GM12864 (cell line): ENCODE results near the gene FCHO2.

ENCODE experiments used
- DNase-seq: peaks from one replicate; pipeline ENCODE4 v3.0.0-alpha.2; 2011; ENCODE audit warnings: low read depth
- H3K4me3 ChIP-seq: 2 replicates; pipeline ENCODE4 v1.5.1; 2011; ENCODE audit warnings: mild to moderate bottlenecking, low read depth, low read length, control low read depth
- CTCF ChIP-seq: IDR thresholded peaks from 2 replicates; pipeline ENCODE4 v1.5.1; 2011; ENCODE audit warnings: low read depth, mild to moderate bottlenecking, moderate library complexity, low read length, control low read depth, inconsistent platforms; ENCODE audit errors: missing control alignments

The FCHO2 gene

GRCh38 chr5:73106335-73106734, 150.5 kb downstream of the FCHO2 start:
- no peak overlapping the region for H3K4me3 ChIP-seq
- no peak for TF ChIP-seq CTCF
- DNase-seq: no peak

GRCh38 chr5:73110190-73110589, 154.3 kb downstream of the FCHO2 start:
- no peak for DNase-seq

GRCh38 chr5:73111536-73111935, 155.7 kb downstream of the FCHO2 start:
- no peak for TF ChIP-seq CTCF

More at GRCh38 chr5:73110190-73110589, 154.3 kb downstream of the FCHO2 start:
- no peak overlapping the region for H3K4me3 ChIP-seq
- no peak for TF ChIP-seq CTCF

GRCh38 chr5:73112359-73112758, 156.5 kb downstream of the FCHO2 start:
- no peak overlapping the region for H3K4me3 ChIP-seq
- TF ChIP-seq CTCF: no peak
- no peak for DNase-seq

More at GRCh38 chr5:73111536-73111935, 155.7 kb downstream of the FCHO2 start:
- no peak overlapping the region for H3K4me3 ChIP-seq
- DNase-seq: no peak

GRCh38 chr5:73114044-73114688, 158.3 kb downstream of the FCHO2 start:
- no peak for DNase-seq
- no peak overlapping the region for H3K4me3 ChIP-seq
- TF ChIP-seq CTCF: no peak

- H3K4me3 ChIP-seq: no peak overlapping the region
- no peak for TF ChIP-seq CTCF
- DNase-seq: no peak
These were observed 159.7 kb downstream of the FCHO2 start for GRCh38 chr5:73115399-73116051.

GRCh38 chr5:73116506-73116905, 160.7 kb downstream of the FCHO2 start:
- no peak overlapping the region for H3K4me3 ChIP-seq
- no peak for TF ChIP-seq CTCF
- no peak for DNase-seq
